ENCODE data around the gene PHF2. TPM values are rescaled to one million over a fixed set of nuclear protein-coding genes. Genes with fewer than 3 reads are reported as not detected.

Gene PHF2
- total and polyA plus RNA-seq, 7 donors = 10.9 to 31.9 (median 21.4) TPM

GRCh38 chr9:93661591-93661990 lies 85.2 kb downstream of the PHF2 start:
- H3K27me3 ChIP-seq = no peaks in the 10 kb centered on the region
- intact Hi-C loops (cut with DNase I) = no loop called here
- no peak overlapping the region for H3K27ac ChIP-seq
- no peak for DNase-seq
- no peak overlapping the region for H3K4me3 ChIP-seq
- TF ChIP-seq POLR2A (IDR thresholded peaks at IDR 0.05) = no peak
- TF ChIP-seq, protein P1, sequence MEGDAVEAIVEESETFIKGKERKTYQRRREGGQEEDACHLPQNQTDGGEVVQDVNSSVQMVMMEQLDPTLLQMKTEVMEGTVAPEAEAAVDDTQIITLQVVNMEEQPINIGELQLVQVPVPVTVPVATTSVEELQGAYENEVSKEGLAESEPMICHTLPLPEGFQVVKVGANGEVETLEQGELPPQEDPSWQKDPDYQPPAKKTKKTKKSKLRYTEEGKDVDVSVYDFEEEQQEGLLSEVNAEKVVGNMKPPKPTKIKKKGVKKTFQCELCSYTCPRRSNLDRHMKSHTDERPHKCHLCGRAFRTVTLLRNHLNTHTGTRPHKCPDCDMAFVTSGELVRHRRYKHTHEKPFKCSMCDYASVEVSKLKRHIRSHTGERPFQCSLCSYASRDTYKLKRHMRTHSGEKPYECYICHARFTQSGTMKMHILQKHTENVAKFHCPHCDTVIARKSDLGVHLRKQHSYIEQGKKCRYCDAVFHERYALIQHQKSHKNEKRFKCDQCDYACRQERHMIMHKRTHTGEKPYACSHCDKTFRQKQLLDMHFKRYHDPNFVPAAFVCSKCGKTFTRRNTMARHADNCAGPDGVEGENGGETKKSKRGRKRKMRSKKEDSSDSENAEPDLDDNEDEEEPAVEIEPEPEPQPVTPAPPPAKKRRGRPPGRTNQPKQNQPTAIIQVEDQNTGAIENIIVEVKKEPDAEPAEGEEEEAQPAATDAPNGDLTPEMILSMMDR (IDR thresholded peaks at IDR 0.05) = no peak
- no peak for TF ChIP-seq EP300 (IDR thresholded peaks at IDR 0.05)
- TF ChIP-seq POLR2AphosphoS5 (IDR thresholded peaks at IDR 0.05) = no peak
- H3K36me3 ChIP-seq = peaks cover 5 to 88% (median 56%) of the 10 kb centered on the region in 4 donors
- H3K4me1 ChIP-seq = no peaks in the 10 kb centered on the region
- 97 to 98% methylated on average over 1 of the region's 1 CpG for WGBS, 2 donors
- no peaks in the 10 kb centered on the region for H3K9me3 ChIP-seq

GRCh38 chr9:93662016-93662638 lies 85.7 kb downstream of the PHF2 start:
- DNase-seq = no peak
- 84 to 97% methylated on average over 4 of the region's 4 CpGs for WGBS, 2 donors
- H3K4me1 ChIP-seq = no peaks in the 10 kb centered on the region
- no peaks in the 10 kb centered on the region for H3K27me3 ChIP-seq
- no peak for TF ChIP-seq EP300 (IDR thresholded peaks at IDR 0.05)
- TF ChIP-seq, protein P1 (IDR thresholded peaks at IDR 0.05) = no peak
- TF ChIP-seq POLR2AphosphoS5 (IDR thresholded peaks at IDR 0.05) = no peak
- TF ChIP-seq POLR2A (IDR thresholded peaks at IDR 0.05) = no peak
- H3K9me3 ChIP-seq = no peaks in the 10 kb centered on the region
- intact Hi-C loops (cut with DNase I) = no loop called here
- H3K4me3 ChIP-seq = no peak overlapping the region
- no peak overlapping the region for H3K27ac ChIP-seq
- H3K36me3 ChIP-seq = peaks cover 5 to 87% (median 53%) of the 10 kb centered on the region in 4 donors

- peaks cover 5 to 86% (median 49%) of the 10 kb centered on the region in 4 donors for H3K36me3 ChIP-seq
- intact Hi-C loops (cut with DNase I) = no loop called here
- no peak for DNase-seq
- H3K4me1 ChIP-seq = no peaks in the 10 kb centered on the region
- WGBS, 2 donors = 92 to 95% methylated on average over 9 of the region's 9 CpGs
- H3K4me3 ChIP-seq = no peak overlapping the region
- H3K9me3 ChIP-seq = no peaks in the 10 kb centered on the region
- H3K27ac ChIP-seq = no peak overlapping the region
- TF ChIP-seq POLR2AphosphoS5 (IDR thresholded peaks at IDR 0.05) (no peak), POLR2A (IDR thresholded peaks at IDR 0.05) (no peak), EP300 (IDR thresholded peaks at IDR 0.05) (no peak)
- TF ChIP-seq, protein P1 (IDR thresholded peaks at IDR 0.05) = no peak
- H3K27me3 ChIP-seq = no peaks in the 10 kb centered on the region
Measured at GRCh38 chr9:93662952-93663572, 86.7 kb downstream of the PHF2 start.

GRCh38 chr9:93663877-93664548 lies 87.6 kb downstream of the PHF2 start:
- TF ChIP-seq POLR2AphosphoS5 (IDR thresholded peaks at IDR 0.05) (no peak), EP300 (IDR thresholded peaks at IDR 0.05) (no peak), POLR2A (IDR thresholded peaks at IDR 0.05) (no peak)
- TF ChIP-seq, protein P1 (IDR thresholded peaks at IDR 0.05) = no peak
- no peaks in the 10 kb centered on the region for H3K4me1 ChIP-seq
- peak; percentile 53 for DNase-seq
- no peak overlapping the region for H3K4me3 ChIP-seq
- intact Hi-C loops (cut with DNase I) = no loop called here
- 94 to 95% methylated on average over 16 of the region's 16 CpGs for WGBS, 2 donors
- peaks cover 0 to 76% (median 47%) of the 10 kb centered on the region in 4 donors for H3K36me3 ChIP-seq
- no peaks in the 10 kb centered on the region for H3K27me3 ChIP-seq
- H3K9me3 ChIP-seq = no peaks in the 10 kb centered on the region
- H3K27ac ChIP-seq = no peak overlapping the region

Data from sigmoid colon (tissue), 7 donors.